SK-N-SH (cell line): ENCODE data around the gene CCL28. TPM values are rescaled to one million over a fixed set of nuclear protein-coding genes. Genes with fewer than 3 reads are reported as not detected.

Experiments used
- CTCF ChIA-PET: fragments of 300-600, 350-600 bp; formaldehyde crosslinking; extraction: SDS; loops from one replicate; lab custom pipeline; 2021; lab: Yijun Ruan, JAX
- POLR2A ChIA-PET: fragments of 350-600 bp; sonication (Branson Sonifier 250); formaldehyde crosslinking; extraction: SDS; loops from one replicate; lab custom pipeline; 2020; ENCODE audit warnings: antibody characterized with exemption, inconsistent platforms; lab: Yijun Ruan, JAX
- DNase-seq: peaks from one replicate; pipeline ENCODE4 v3.0.0; 2012
- H2AFZ ChIP-seq: fragments of 200-600 bp; sonication (generic); 2 replicates; pipeline ENCODE4 v1.8.1; 2016; ENCODE audit warnings: antibody characterized with exemption, mild to moderate bottlenecking, low read depth
- H3F3A ChIP-seq: fragments of 200-600 bp; sonication (generic); replicated peaks from 2 replicates; pipeline ENCODE3; 2016; ENCODE audit warnings: antibody characterized with exemption, mild to moderate bottlenecking; ENCODE audit not compliant: insufficient read depth
- H3K27ac ChIP-seq, 2 experiments: fragments of 200-500 bp in 1 of 2; fragments of 200-600 bp in 1 of 2; sonication (Bioruptor generic) in 1 of 2; sonication (generic), shearing (Covaris generic) in 1 of 2; 2 replicates each; pipeline versions ENCODE4 v1.5.1 to v1.6.1; 2014 to 2016; ENCODE audit warnings: low read depth in 2 of 2, inconsistent platforms in 1 of 2, low read length in 1 of 2, mild to moderate bottlenecking in 1 of 2, mixed read lengths in 1 of 2
- H3K27me3 ChIP-seq: fragments of 200-600 bp; sonication (generic), shearing (Covaris generic); 2 replicates; pipeline ENCODE4 v1.6.1; 2016; ENCODE audit warnings: mixed run types; ENCODE audit not compliant: insufficient read depth
- H3K36me3 ChIP-seq, 2 experiments: fragments of 200-500 bp in 1 of 2; fragments of 200-600 bp in 1 of 2; sonication (Bioruptor generic) in 1 of 2; sonication (generic) in 1 of 2; replicated peaks in 1 of 2; 2 replicates each; pipeline versions ENCODE3 to v1.5.1; 2014 to 2016; ENCODE audit warnings: low read length in 1 of 2, mild to moderate bottlenecking in 1 of 2; ENCODE audit not compliant: insufficient read depth in 2 of 2, control insufficient read depth in 1 of 2
- H3K4me1 ChIP-seq, 2 experiments: fragments of 200-500 bp in 1 of 2; fragments of 200-600 bp in 1 of 2; sonication (Bioruptor generic) in 1 of 2; sonication (generic), shearing (Covaris generic) in 1 of 2; 2 replicates each; pipeline versions ENCODE4 v1.5.1 to v1.6.1; 2014 to 2016; ENCODE audit warnings: low read depth in 1 of 2, low read length in 1 of 2, mixed run types in 1 of 2; ENCODE audit not compliant: insufficient read depth in 2 of 2, control insufficient read depth in 1 of 2
- H3K4me2 ChIP-seq: fragments of 200-600 bp; sonication (generic), shearing (Covaris generic); 2 replicates; pipeline ENCODE4 v1.6.1; 2017; ENCODE audit warnings: mixed run types
- H3K4me3 ChIP-seq, 2 experiments: fragments of 200-500 bp in 1 of 2; fragments of 200-600 bp in 1 of 2; sonication (Bioruptor generic) in 1 of 2; sonication (generic), shearing (Covaris generic) in 1 of 2; 2 replicates each; pipeline versions ENCODE4 v1.5.1 to v1.8.1; 2014 to 2016; ENCODE audit warnings: low read depth in 2 of 2, inconsistent platforms in 1 of 2, low read length in 1 of 2, mild to moderate bottlenecking in 1 of 2, mixed read lengths in 1 of 2, moderate library complexity in 1 of 2
- H3K79me2 ChIP-seq: fragments of 200-600 bp; sonication (generic); 2 replicates; pipeline ENCODE4 v1.8.1; 2017; ENCODE audit warnings: mild to moderate bottlenecking; ENCODE audit not compliant: insufficient read depth
- H3K9ac ChIP-seq: fragments of 200-600 bp; sonication (generic); 2 replicates; pipeline ENCODE4 v1.6.1; 2017; ENCODE audit warnings: mixed run types
- H3K9me2 ChIP-seq: fragments of 200-600 bp; sonication (generic); 2 replicates; pipeline ENCODE4 v1.6.1; 2017; ENCODE audit warnings: mixed run types
- H3K9me3 ChIP-seq: fragments of 200-600 bp; sonication (generic); 2 replicates; pipeline ENCODE4 v1.6.1; 2017; ENCODE audit warnings: mixed run types, mild to moderate bottlenecking, moderate library complexity
- H4K20me1 ChIP-seq: fragments of 200-600 bp; sonication (generic); 2 replicates; pipeline ENCODE4 v1.6.1; 2017; ENCODE audit warnings: mild to moderate bottlenecking, mixed run types; ENCODE audit not compliant: insufficient read depth
- CHD2 ChIP-seq: fragments of 150-350 bp; IDR thresholded peaks from 2 replicates; pipeline ENCODE4 v1.6.1; 2018; ENCODE audit warnings: low read length; ENCODE audit not compliant: partially characterized antibody
- ELF1 ChIP-seq: IDR thresholded peaks from 2 replicates; pipeline ENCODE4 v1.4.0; 2012
- EP300 ChIP-seq, 2 experiments: IDR thresholded peaks; 2 replicates each; pipeline versions ENCODE4 v1.4.0 to v1.6.1; 2012; ENCODE audit warnings: borderline replicate concordance in 1 of 2, low read depth in 1 of 2, low read length in 1 of 2
- GABPA ChIP-seq: IDR thresholded peaks from 2 replicates; pipeline ENCODE4 v1.4.0; 2012; ENCODE audit warnings: low read depth, mild to moderate bottlenecking
- IRF3 ChIP-seq: fragments of 150-350 bp; IDR thresholded peaks from 2 replicates; pipeline ENCODE4 v1.6.1; 2016; ENCODE audit warnings: mild to moderate bottlenecking, low read depth, low read length
- JUND ChIP-seq: IDR thresholded peaks from 2 replicates; pipeline ENCODE4 v1.4.0; 2012
- MEF2A ChIP-seq: IDR thresholded peaks from 2 replicates; pipeline ENCODE4 v1.4.0; 2012; ENCODE audit warnings: low read depth, borderline replicate concordance
- NRF1 ChIP-seq: IDR thresholded peaks from 2 replicates; pipeline ENCODE4 v1.6.1; 2012; ENCODE audit warnings: low read depth, mild to moderate bottlenecking, low read length
- PBX3 ChIP-seq: IDR thresholded peaks from 2 replicates; pipeline ENCODE4; 2012
- RAD21 ChIP-seq: IDR thresholded peaks from 2 replicates; pipeline ENCODE4 v1.6.1; 2012; ENCODE audit warnings: mild to moderate bottlenecking, low read length
- RCOR1 ChIP-seq: fragments of 150-350 bp; IDR thresholded peaks from 2 replicates; pipeline ENCODE4 v1.6.1; 2017; ENCODE audit warnings: antibody characterized with exemption, low read length
- REST ChIP-seq: IDR thresholded peaks from 2 replicates; pipeline ENCODE4 v1.6.1; 2012; ENCODE audit warnings: mild to moderate bottlenecking, low read depth, low read length, moderate library complexity
- RFX5 ChIP-seq: IDR thresholded peaks from 2 replicates; pipeline ENCODE4 v1.6.1; 2012; ENCODE audit warnings: mild to moderate bottlenecking, improper control_type of control experiment, low read length
- SIN3A ChIP-seq: IDR thresholded peaks from 2 replicates; pipeline ENCODE4 v1.6.1; 2012; ENCODE audit warnings: low read depth, mild to moderate bottlenecking, low read length, moderate library complexity, borderline replicate concordance
- TCF12 ChIP-seq: IDR thresholded peaks from 2 replicates; pipeline ENCODE4 v1.4.0; 2012
- TEAD4 ChIP-seq: IDR thresholded peaks from 2 replicates; pipeline ENCODE4 v1.4.0; 2012; ENCODE audit warnings: mild to moderate bottlenecking, borderline replicate concordance; ENCODE audit not compliant: insufficient read depth
- YY1 ChIP-seq: IDR thresholded peaks from 2 replicates; pipeline ENCODE4 v1.4.0; 2012; ENCODE audit warnings: low read depth, mild to moderate bottlenecking
- ZBTB33 ChIP-seq: IDR thresholded peaks from 2 replicates; pipeline ENCODE4 v1.4.0; 2012; ENCODE audit warnings: low read depth, borderline replicate concordance
- WGBS: methylation state at CpG from one replicate; pipeline ENCODE4 v1.1.6; 2017; ENCODE audit warnings: low lambda C conversion rate; 5-methylcytosine and 5-hydroxymethylcytosine counted together
- polyA plus RNA-seq, 3 experiments: library from polyadenylated mRNA; depleted of rRNA; stranded (reverse); fragments of >200 nt; gene quantifications; 2 replicates each; pipeline ENCODE4 v1.2.3, GENCODE V29; 2012

The CCL28 gene
- polyA plus RNA-seq, 1 of the 3 experiments (the other 2 are of a cell fraction): not detected

GRCh38 chr5:43412644-43413043 is 453 bp upstream of the CCL28 start (continued):
- TF ChIP-seq PBX3 (no peak), GABPA (no peak), MEF2A (no peak)

GRCh38 chr5:43411495-43411894 is 696 bp downstream of the CCL28 start:
- no peak overlapping the region for H2AFZ ChIP-seq
- H3K9me3 ChIP-seq: no peaks in the 10 kb centered on the region
- TF ChIP-seq CHD2 (no peak), TCF12 (no peak), PBX3 (no peak), JUND (no peak), ZBTB33 (no peak), IRF3 (no peak), MEF2A (no peak), NRF1 (no peak), SIN3A (no peak), ELF1 (no peak), YY1 (no peak), EP300 (IDR thresholded peaks at IDR 0.05; ENCODE audit: borderline replicate concordance in 1 of 2, low read depth in 1 of 2, low read length in 1 of 2) (no peak), RCOR1 (no peak), REST (no peak), RAD21 (no peak), RFX5 (no peak), TEAD4 (no peak)
- 51% methylated on average over 3 of the region's 3 CpGs for WGBS
- H3K79me2 ChIP-seq: no peaks in the 10 kb centered on the region
- H3K4me2 ChIP-seq: no peak overlapping the region
- POLR2A ChIA-PET: no interaction called here
- no peaks in the 10 kb centered on the region for H4K20me1 ChIP-seq
- no peaks in the 10 kb centered on the region for H3K9me2 ChIP-seq
- DNase-seq: no peak
- CTCF ChIA-PET: interaction anchor here (1.1 to 1.4 kb wide), 2 partner anchors 22 to 180 kb away, joined by 3 to 8 read pairs; no protein-coding TSS in a partner anchor
- no peak overlapping the region for H3K9ac ChIP-seq
- H3K4me3 ChIP-seq: no peak overlapping the region
- H3K27ac ChIP-seq: no peak overlapping the region
- no peaks in the 10 kb centered on the region for H3F3A ChIP-seq
- H3K27me3 ChIP-seq: no peaks in the 10 kb centered on the region
- H3K36me3 ChIP-seq: no peaks in the 10 kb centered on the region
- no peaks in the 10 kb centered on the region for H3K4me1 ChIP-seq
